HK-2 (cell line): ENCODE results near the gene CEP95.
A peak's percentile ranks its signal among the peaks of the same experiment; 100 is the strongest.
"Not testable (repeated sequence)": the region's sequence is repeated elsewhere in the genome, so short reads cannot be mapped to it uniquely, and the experiment has no call there.

ENCODE experiments used
- DNase-seq: peaks from one replicate; pipeline ENCODE4 v3.0.0-alpha.2; 2018; ENCODE audit not compliant: unreplicated experiment

The CEP95 gene

GRCh38 chr17:64495300-64495699 is 11.5 kb upstream of the CEP95 start:
- DNase-seq: not testable (repeated sequence)

- no peak for DNase-seq
These were observed 10.4 kb upstream of the CEP95 start for GRCh38 chr17:64496348-64496785.

GRCh38 chr17:64496786-64497564 is 9.8 kb upstream of the CEP95 start, which contains the start of gene POLG2:
Gene POLG2, minus strand, starts transcription at chr17:64497054. Its CDS starts 86 bp downstream, at chr17:64496968.
- peak; percentile 95 for DNase-seq

- no peak for DNase-seq
These were observed 9.2 kb upstream of the CEP95 start for GRCh38 chr17:64497565-64498035.

- no peak for DNase-seq
These were observed 8.2 kb upstream of the CEP95 start for GRCh38 chr17:64498308-64499203.

- DNase-seq: no peak
These were observed 6.8 kb upstream of the CEP95 start for GRCh38 chr17:64499805-64500486.

- no peak for DNase-seq
These were observed 6.3 kb upstream of the CEP95 start for GRCh38 chr17:64500487-64500859.

- DNase-seq: no peak
These were observed 5.7 kb upstream of the CEP95 start for GRCh38 chr17:64500862-64501765.

- no peak for DNase-seq
These were observed 4.8 kb upstream of the CEP95 start for GRCh38 chr17:64502021-64502420.

- DNase-seq: no peak
These were observed 4.0 kb upstream of the CEP95 start for GRCh38 chr17:64502809-64503208.

GRCh38 chr17:64503341-64503740 is 3.4 kb upstream of the CEP95 start:
- no peak for DNase-seq

- no peak for DNase-seq
These were observed 2.7 kb upstream of the CEP95 start for GRCh38 chr17:64503821-64504768.

GRCh38 chr17:64504769-64505339 is 1.9 kb upstream of the CEP95 start:
- DNase-seq: no peak

- DNase-seq: peak; percentile 81
These were observed 1.2 kb upstream of the CEP95 start for GRCh38 chr17:64505340-64506200.

GRCh38 chr17:64506201-64506575 is 589 bp upstream of the CEP95 start, which contains the start of gene DDX5:
Gene DDX5, minus strand, starts transcription at chr17:64506289. Its CDS starts 170 bp downstream, at chr17:64506119.
- DNase-seq: peak; percentile 99

- no peak for DNase-seq
These were observed 621 bp downstream of the CEP95 start for GRCh38 chr17:64507413-64507782.

GRCh38 chr17:64508683-64509082 is 1.9 kb downstream of the CEP95 start:
- no peak for DNase-seq

GRCh38 chr17:64509179-64509578 is 2.4 kb downstream of the CEP95 start:
- DNase-seq: no peak
